ENCODE measurements around the gene SLC8A3.

- TF ChIP-seq, protein P1, sequence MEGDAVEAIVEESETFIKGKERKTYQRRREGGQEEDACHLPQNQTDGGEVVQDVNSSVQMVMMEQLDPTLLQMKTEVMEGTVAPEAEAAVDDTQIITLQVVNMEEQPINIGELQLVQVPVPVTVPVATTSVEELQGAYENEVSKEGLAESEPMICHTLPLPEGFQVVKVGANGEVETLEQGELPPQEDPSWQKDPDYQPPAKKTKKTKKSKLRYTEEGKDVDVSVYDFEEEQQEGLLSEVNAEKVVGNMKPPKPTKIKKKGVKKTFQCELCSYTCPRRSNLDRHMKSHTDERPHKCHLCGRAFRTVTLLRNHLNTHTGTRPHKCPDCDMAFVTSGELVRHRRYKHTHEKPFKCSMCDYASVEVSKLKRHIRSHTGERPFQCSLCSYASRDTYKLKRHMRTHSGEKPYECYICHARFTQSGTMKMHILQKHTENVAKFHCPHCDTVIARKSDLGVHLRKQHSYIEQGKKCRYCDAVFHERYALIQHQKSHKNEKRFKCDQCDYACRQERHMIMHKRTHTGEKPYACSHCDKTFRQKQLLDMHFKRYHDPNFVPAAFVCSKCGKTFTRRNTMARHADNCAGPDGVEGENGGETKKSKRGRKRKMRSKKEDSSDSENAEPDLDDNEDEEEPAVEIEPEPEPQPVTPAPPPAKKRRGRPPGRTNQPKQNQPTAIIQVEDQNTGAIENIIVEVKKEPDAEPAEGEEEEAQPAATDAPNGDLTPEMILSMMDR (IDR thresholded peaks at IDR 0.05 in 2 of 3, conservative IDR thresholded peaks at IDR 0.05 in 1 of 3; ENCODE audit: insufficient read depth in 2 of 3, low read depth in 1 of 3, low read length in 3 of 3), result no peak
- TF ChIP-seq POLR2A (conservative IDR thresholded peaks at IDR 0.05), result no peak
- no peak for TF ChIP-seq ZFP36 (IDR thresholded peaks at IDR 0.05; ENCODE audit: low read depth, low read length, partially characterized antibody)
- TF ChIP-seq HIVEP1 (CRISPR knock-in tag; IDR thresholded peaks at IDR 0.05), result no peak
These were observed 170.0 kb downstream of the SLC8A3 start for GRCh38 chr14:70018713-70019211.
